HL-60 (cell line): ENCODE results near the gene TRIM26.

ENCODE experiments used
- DNase-seq, 2 experiments: peaks; one replicate each; pipeline ENCODE4 v3.0.0-alpha.2; 2010 to 2020; ENCODE audit warnings: low read depth in 1 of 2, low spot score in 1 of 2
- H3K27ac ChIP-seq: fragments of 250-450 bp; sonication (Bioruptor Pico); replicated peaks from 2 replicates; pipeline ENCODE4 v1.5.1; 2020; ENCODE audit warnings: mild to moderate bottlenecking, moderate library complexity
- H3K27me3 ChIP-seq: fragments of 250-450 bp; sonication (Bioruptor Pico); 2 replicates; pipeline ENCODE4 v1.5.1; 2021; ENCODE audit warnings: mild to moderate bottlenecking, moderate library complexity; ENCODE audit not compliant: insufficient read depth, poor library complexity, severe bottlenecking
- H3K4me3 ChIP-seq: replicated peaks from 2 replicates; pipeline ENCODE4 v1.5.1; 2011; ENCODE audit warnings: mild to moderate bottlenecking, control low read depth, low read length; ENCODE audit not compliant: insufficient read depth
- GABPA ChIP-seq: IDR thresholded peaks from 2 replicates; pipeline ENCODE4 v1.6.1; 2012; ENCODE audit warnings: low read depth
- POLR2AphosphoS5 ChIP-seq: IDR thresholded peaks from 2 replicates; pipeline ENCODE4 v1.6.1; 2012; ENCODE audit warnings: low read depth
- SPI1 ChIP-seq: IDR thresholded peaks from 2 replicates; pipeline ENCODE4 v1.6.1; 2012; ENCODE audit warnings: low read depth, mild to moderate bottlenecking, borderline replicate concordance
- long read RNA-seq: library from polyadenylated mRNA; unstranded; transcript quantifications from one replicate; pipeline ENCODE4 v2.0.0, GENCODE V29; 2020
- TF ChIP-seq, protein P1 (sequence below): IDR thresholded peaks from one replicate; pipeline ENCODE4 v1.5.1; 2011; ENCODE audit warnings: low read length, control low read depth, inconsistent platforms; ENCODE audit not compliant: insufficient read depth
- TF ChIP-seq, protein P2 (sequence below): IDR thresholded peaks from 2 replicates; pipeline ENCODE4 v1.6.1; 2012; ENCODE audit warnings: low read depth; ENCODE audit not compliant: insufficient replicate concordance

Gene TRIM26, protein sequence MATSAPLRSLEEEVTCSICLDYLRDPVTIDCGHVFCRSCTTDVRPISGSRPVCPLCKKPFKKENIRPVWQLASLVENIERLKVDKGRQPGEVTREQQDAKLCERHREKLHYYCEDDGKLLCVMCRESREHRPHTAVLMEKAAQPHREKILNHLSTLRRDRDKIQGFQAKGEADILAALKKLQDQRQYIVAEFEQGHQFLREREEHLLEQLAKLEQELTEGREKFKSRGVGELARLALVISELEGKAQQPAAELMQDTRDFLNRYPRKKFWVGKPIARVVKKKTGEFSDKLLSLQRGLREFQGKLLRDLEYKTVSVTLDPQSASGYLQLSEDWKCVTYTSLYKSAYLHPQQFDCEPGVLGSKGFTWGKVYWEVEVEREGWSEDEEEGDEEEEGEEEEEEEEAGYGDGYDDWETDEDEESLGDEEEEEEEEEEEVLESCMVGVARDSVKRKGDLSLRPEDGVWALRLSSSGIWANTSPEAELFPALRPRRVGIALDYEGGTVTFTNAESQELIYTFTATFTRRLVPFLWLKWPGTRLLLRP
- long read RNA-seq, transcript TRIM26-267 (9 exons, 3,318 nt): major isoform, 15 of 32 reads
- long read RNA-seq, partial matches to known transcripts: 0 of 32 reads
- long read RNA-seq, other reads (novel, unspliced or antisense): 17 of 32 reads

DNA sequence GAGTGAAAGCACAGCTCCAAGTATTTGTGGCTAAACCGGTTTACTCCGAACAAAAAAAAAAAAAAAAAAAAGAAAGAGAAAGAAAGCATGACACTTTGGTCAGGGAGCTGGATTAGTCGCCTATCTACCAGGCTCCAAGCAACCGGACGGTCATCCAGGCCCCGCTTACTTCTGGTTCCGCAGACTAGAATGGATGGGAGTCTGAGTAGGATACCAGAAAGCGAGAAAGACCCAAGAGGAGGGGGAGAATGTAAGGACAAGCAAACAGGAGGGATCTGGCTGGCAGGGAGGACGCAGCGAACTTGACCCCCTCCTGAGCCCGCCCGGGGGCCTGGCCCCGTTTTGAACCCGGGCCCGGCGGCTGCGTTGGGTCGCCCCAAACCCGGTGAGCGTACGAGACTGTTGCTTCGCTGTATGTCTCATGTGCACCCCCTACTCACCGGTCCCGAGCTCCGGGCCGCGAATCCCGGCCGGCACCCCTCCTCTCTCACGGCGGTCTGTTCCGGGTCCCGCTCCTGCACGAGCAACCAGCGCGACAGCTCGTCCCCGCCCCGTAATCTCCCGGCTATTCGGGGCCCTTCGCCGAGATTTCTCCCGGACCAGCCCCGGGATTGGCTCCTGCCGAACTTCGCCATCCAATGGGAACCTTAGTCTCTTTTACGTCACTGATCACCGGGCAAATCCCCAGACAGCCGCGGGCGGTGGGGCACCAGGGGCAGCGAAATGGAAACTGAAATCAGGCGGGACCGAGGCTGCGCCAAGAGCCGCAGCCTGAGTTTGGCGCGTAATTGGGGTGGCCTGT lies at the start of gene TRIM26:
TRIM26 (minus strand) TSS at position 542 of the 802 bp plus-strand sequence. CDS start 14,303 bp downstream, outside the sequence.
- TF ChIP-seq SPI1 (no peak), POLR2AphosphoS5 (peak; percentile 77), GABPA (no peak)
- TF ChIP-seq, protein P1, sequence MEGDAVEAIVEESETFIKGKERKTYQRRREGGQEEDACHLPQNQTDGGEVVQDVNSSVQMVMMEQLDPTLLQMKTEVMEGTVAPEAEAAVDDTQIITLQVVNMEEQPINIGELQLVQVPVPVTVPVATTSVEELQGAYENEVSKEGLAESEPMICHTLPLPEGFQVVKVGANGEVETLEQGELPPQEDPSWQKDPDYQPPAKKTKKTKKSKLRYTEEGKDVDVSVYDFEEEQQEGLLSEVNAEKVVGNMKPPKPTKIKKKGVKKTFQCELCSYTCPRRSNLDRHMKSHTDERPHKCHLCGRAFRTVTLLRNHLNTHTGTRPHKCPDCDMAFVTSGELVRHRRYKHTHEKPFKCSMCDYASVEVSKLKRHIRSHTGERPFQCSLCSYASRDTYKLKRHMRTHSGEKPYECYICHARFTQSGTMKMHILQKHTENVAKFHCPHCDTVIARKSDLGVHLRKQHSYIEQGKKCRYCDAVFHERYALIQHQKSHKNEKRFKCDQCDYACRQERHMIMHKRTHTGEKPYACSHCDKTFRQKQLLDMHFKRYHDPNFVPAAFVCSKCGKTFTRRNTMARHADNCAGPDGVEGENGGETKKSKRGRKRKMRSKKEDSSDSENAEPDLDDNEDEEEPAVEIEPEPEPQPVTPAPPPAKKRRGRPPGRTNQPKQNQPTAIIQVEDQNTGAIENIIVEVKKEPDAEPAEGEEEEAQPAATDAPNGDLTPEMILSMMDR: no peak
- TF ChIP-seq, protein P2, sequence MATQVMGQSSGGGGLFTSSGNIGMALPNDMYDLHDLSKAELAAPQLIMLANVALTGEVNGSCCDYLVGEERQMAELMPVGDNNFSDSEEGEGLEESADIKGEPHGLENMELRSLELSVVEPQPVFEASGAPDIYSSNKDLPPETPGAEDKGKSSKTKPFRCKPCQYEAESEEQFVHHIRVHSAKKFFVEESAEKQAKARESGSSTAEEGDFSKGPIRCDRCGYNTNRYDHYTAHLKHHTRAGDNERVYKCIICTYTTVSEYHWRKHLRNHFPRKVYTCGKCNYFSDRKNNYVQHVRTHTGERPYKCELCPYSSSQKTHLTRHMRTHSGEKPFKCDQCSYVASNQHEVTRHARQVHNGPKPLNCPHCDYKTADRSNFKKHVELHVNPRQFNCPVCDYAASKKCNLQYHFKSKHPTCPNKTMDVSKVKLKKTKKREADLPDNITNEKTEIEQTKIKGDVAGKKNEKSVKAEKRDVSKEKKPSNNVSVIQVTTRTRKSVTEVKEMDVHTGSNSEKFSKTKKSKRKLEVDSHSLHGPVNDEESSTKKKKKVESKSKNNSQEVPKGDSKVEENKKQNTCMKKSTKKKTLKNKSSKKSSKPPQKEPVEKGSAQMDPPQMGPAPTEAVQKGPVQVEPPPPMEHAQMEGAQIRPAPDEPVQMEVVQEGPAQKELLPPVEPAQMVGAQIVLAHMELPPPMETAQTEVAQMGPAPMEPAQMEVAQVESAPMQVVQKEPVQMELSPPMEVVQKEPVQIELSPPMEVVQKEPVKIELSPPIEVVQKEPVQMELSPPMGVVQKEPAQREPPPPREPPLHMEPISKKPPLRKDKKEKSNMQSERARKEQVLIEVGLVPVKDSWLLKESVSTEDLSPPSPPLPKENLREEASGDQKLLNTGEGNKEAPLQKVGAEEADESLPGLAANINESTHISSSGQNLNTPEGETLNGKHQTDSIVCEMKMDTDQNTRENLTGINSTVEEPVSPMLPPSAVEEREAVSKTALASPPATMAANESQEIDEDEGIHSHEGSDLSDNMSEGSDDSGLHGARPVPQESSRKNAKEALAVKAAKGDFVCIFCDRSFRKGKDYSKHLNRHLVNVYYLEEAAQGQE: no peak
- peak within 1 kb of the TSS; percentile 79 for H3K27ac ChIP-seq
- peak; percentile 85 to 98 for DNase-seq

DNA sequence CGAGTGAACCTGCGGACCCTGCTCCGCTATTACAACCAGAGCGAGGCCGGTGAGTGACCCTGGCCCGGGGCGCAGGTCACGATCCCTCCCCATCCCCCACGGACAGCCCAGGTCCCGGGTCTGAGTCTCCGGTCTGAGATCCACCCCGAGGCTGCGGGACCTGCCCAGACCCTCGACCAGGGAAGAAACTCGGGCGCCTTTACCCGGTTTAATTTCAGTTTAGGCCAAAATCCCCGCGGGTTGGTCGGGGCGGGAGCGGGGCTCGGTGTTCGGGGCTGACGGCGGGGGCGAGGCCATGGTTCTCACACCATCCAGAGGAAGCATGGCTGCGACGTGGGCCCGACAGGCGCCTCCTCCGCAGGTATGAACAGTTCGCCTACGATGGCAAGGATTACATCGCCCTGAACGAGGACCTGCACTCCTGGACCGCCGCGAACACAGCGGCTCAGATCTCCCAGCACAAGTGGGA lies 46.9 kb upstream of the TRIM26 start:
- peak overlapping the region; percentile 45 for H3K4me3 ChIP-seq

More for the DNA sequence above, at the start of gene TRIM26:
- no peaks in the 10 kb centered on the region for H3K27me3 ChIP-seq
- H3K4me3 ChIP-seq: peak within 1 kb of the TSS; percentile 67

More for the DNA sequence above, 46.9 kb upstream of the TRIM26 start:
- Histone ChIP-seq H3K27ac (no peak overlapping the region), H3K27me3 (peaks cover 50% of the 10 kb centered on the region)
- TF ChIP-seq, protein P2: no peak
- no peak for TF ChIP-seq SPI1
- no peak for TF ChIP-seq GABPA
- TF ChIP-seq POLR2AphosphoS5: no peak
- TF ChIP-seq, protein P1: no peak
- DNase-seq: no peak
